Non-pigmented ciliary epithelial cell (primary cell): ENCODE results near the gene ATXN2.
"Not testable (repeated sequence)": the region's sequence is repeated elsewhere in the genome, so short reads cannot be mapped to it uniquely, and the experiment has no call there.

Experiments
- DNase-seq: peaks from one replicate; pipeline ENCODE4 v3.0.0-alpha.2; 2010; ENCODE audit warnings: low read depth

ATXN2 gene

GRCh38 chr12:111506260-111506659 is 92.9 kb downstream of the ATXN2 start:
- no peak for DNase-seq

- no peak for DNase-seq
These were observed 93.5 kb downstream of the ATXN2 start for GRCh38 chr12:111505601-111506036.

DNA sequence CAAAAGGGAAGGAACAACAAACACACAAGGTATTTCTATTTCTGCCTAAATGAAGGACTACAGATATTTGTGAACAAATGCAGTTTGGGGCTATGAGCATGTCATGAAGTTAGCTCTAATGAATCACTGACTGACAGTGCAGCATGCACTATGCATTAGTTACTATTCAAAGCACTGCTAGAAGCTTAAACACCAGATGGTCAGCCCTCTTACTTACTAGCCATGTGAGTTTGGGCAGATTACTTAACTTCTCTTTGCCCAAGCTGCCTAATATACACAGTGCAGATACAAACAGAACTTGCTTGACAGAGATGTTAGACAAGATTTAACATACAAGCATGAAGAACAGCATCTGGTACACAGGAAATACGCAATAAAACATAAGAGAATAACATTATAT is 96.0 kb downstream of the ATXN2 start:
- no peak for DNase-seq

DNA sequence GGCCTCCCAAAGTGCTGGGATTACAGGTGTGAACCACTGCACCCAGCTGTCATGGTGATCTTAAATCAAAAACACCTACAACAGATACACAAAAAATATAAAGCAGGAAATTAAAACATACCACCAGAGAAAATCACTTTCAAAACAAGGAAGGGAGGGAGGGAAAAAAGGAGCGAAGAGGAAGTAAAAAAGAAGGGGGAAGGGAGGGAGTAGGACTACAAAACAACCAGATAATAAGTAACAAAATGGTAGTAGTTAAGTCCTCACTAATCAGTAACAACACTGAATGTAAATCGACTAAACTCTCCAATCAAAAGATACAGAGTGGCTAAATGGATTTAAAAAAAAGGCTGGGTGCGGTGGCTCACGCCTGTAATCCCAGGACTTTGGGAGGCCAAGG is 104.4 kb downstream of the ATXN2 start:
- no peak for DNase-seq

- not testable (repeated sequence) for DNase-seq
These were observed 106.1 kb downstream of the ATXN2 start for GRCh38 chr12:111492979-111493378.

DNA sequence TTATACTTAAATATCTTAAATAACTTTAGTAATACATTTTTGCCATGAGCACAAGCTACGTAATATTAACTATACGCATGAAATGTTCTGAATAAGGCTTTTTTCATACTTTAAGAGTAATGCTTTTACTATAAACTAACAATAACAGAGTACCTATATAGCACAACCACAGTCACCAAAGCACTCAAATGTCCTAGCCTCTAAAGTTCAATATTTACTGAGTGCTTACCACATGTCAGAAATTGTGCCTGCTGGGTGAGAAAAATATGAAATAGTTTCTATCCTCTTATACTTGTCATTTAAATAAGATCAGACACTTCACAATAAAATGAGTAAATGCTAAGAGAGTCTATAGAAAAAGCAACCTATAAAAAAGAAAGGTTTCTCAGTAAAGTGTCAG is 110.3 kb downstream of the ATXN2 start:
- DNase-seq = no peak

DNA sequence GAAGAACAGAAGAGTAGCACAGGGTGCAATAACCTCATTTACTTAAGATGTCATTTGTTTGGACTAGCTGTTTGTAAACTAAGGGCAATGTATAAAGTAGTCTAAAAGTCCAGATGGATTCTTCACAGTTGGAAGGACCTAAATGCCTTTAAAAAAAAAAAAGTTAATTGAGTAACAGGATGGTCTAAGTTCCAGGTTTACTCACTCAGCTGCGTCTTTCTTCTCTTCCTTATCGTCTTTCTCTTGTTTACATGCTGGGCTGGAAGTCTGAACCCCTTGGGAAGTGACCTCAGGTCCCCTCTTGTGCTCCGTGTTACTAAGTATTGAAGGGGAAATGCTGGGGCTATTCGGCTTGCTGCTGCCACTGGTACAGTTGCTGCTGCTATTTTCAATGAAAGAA is 110.8 kb downstream of the ATXN2 start:
- no peak for DNase-seq

GRCh38 chr12:111482462-111482861 is 116.7 kb downstream of the ATXN2 start:
- DNase-seq = no peak

- DNase-seq = no peak
These were observed 127.9 kb downstream of the ATXN2 start for GRCh38 chr12:111471236-111471635.

GRCh38 chr12:111469401-111469800 is 129.7 kb downstream of the ATXN2 start:
- no peak for DNase-seq

- DNase-seq = no peak
These were observed 131.3 kb downstream of the ATXN2 start for GRCh38 chr12:111467857-111468241.

- no peak for DNase-seq
These were observed 131.8 kb downstream of the ATXN2 start for GRCh38 chr12:111467092-111467856.

DNA sequence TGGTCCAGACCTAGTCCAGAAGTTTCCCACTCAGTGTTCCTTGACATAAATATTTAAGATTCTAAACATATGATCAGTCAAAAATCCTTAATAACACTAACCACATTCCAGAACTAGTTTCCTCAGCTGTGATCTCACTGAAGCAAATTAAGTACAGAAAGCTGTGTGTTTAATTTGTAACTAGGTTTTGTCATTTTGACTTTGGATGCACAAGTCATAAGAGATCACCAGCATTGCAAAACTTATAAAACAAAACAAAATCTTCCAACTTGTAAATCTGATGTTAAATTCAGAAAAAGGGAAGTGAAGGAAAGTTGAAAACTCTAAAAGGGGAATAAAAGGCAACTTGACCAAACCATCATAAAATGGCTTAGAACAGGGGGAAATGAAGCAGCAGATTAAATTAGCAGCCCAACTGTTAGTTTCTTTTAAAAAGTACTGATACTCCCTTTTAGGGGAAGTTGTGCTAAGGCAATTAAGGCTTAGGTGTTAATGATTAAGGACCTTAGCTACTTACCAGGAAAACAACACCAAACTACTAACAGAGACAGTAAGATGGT is 136.8 kb downstream of the ATXN2 start:
- DNase-seq = no peak

GRCh38 chr12:111460111-111460510 is 139.0 kb downstream of the ATXN2 start:
- DNase-seq = not testable (repeated sequence)

- DNase-seq = no peak
These were observed 140.5 kb downstream of the ATXN2 start for GRCh38 chr12:111458546-111459172.

DNA sequence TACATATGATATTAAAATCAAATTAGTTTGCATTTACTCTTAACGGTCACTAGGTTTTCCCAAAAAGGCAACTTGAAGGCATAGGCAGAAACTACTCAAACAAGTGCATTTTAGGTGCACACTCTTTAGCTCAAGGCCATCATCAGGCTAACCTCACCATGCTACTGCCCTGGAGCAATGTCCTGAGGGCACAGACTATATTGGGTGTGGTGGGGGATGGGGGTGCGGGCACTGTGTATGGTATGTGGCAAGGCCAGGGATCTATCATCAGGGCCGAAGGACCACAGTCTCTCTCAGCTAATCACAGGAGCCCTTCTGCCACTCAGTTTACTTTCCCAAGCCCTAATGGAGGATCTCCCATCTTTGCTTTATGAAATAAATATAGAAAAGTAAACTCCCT is 141.5 kb downstream of the ATXN2 start:
- no peak for DNase-seq

DNA sequence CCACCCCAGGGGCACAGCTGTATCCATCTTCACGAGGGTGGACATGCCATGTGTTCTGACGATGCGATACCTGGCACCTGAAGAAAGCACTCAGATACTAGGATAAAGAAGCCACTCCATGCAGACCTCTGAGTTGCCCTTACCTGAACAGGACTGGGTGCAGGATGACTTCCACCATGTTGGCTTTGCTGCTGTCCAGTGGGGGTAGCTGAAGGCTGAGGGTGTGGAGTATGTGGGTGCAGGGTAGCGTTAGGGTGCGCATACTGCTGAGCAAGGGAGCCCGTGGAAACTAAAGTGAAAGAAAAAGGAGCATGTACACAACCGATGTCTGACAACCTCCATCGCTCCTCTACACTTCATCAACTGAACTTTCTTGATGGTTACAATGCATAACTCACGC is 142.0 kb downstream of the ATXN2 start:
- no peak for DNase-seq

- DNase-seq = no peak
These were observed 143.4 kb downstream of the ATXN2 start for GRCh38 chr12:111455448-111456320.

- no peak for DNase-seq
These were observed 144.2 kb downstream of the ATXN2 start for GRCh38 chr12:111454716-111455447.

DNA sequence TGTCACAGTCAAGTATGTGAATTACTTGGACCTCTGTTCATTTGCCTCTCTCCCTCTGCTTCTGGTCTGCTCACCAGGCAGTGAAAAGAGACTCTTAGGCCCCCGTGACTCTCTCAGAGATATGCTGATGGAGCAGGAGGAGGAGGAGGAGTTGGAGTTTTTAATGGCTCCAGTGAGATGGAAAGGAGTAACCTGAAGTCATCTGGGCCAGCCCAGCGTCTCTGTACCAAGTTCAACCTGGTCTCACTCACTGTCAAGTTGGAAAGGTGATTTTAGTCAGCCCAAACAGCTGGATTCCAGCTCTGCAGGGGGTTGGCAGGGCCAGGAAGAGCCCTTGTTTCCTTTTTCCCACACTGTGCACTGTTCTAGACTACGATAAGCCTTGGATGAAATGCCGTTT is 144.8 kb downstream of the ATXN2 start:
- no peak for DNase-seq

DNA sequence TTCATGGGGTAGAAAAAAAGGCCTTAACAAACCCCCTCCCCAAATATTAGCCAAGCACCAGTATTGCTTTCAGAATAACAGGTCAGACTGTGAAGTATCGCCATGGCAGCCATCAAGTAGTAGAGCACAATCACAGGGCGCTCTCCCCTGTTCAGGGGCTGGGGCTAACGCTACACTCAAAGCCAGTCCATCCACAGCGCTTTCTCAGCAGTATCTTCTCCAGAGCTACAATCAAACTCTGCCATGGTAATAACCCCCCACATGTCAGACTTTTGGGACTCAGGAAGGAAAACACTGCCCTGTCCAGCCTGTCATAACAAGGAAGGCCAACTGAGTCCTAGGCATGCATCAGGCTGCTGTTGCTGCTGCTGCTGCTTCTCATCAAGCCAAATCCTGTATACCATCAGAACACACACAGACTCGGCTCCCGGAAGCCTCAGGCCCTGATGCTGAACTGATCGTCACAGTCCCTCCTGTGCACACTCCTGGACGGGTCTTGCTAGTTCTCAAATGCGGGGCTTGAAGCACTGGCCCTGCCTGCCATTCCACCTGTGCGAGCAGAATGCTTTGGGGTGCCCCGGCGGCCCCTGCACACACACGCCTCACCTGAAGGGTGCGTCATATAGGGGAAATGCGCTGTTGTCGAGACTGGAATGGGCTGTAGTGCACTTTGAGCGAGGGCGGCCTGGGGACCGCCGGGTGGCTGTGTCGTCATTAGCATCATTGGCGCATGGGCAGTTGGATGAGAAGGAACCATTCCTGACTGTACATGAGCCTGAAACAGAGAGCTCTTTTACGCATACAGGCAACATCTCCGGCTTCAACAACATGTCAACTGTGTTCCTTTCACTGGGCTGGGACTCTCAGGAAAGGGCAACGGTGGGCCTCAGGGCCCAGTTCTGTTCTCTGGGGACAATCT is 145.8 kb downstream of the ATXN2 start:
- no peak for DNase-seq
